Spleen (tissue), 11 donors: ENCODE data around the gene CA12. TPM values are rescaled to one million over a fixed set of nuclear protein-coding genes. Genes with fewer than 3 reads are reported as not detected.

Experiments
- DNase-seq: peaks from one replicate; pipeline ENCODE4 v3.0.0-alpha.2; 2020
- H3K27ac ChIP-seq, 8 donors: fragments of 200-600 bp; sonication (generic) in 7 of 8; 1 replicate in 4 of 8; 2 replicates in 4 of 8; pipeline versions ENCODE4 v1.5.0 to v1.8.0; 2016 to 2021; ENCODE audit warnings: inconsistent platforms in 4 of 8, mild to moderate bottlenecking in 4 of 8, moderate library complexity in 1 of 8
- H3K27me3 ChIP-seq, 7 donors: fragments of 200-600 bp; sonication (generic) in 6 of 7; replicated peaks in 1 of 7; 1 replicate in 4 of 7; 2 replicates in 3 of 7; pipeline versions ENCODE4 v1.5.0 to v1.8.0; 2016 to 2021; ENCODE audit warnings: inconsistent platforms in 3 of 7, mild to moderate bottlenecking in 1 of 7
- H3K36me3 ChIP-seq, 6 donors: fragments of 200-600 bp; sonication (generic) in 5 of 6; 1 replicate in 4 of 6; 2 replicates in 2 of 6; pipeline versions ENCODE4 v1.5.0 to v1.8.0; 2016 to 2021; ENCODE audit warnings: inconsistent platforms in 2 of 6
- H3K4me1 ChIP-seq, 6 donors: fragments of 200-600 bp; sonication (generic) in 5 of 6; 1 replicate in 3 of 6; 2 replicates in 3 of 6; pipeline versions ENCODE4 v1.5.0 to v1.8.0; 2016 to 2021; ENCODE audit warnings: inconsistent platforms in 3 of 6
- H3K4me3 ChIP-seq, 8 donors: fragments of 200-600 bp; sonication (generic) in 7 of 8; 1 replicate in 4 of 8; 2 replicates in 4 of 8; pipeline versions ENCODE4 v1.5.0 to v1.8.0; 2016 to 2021; ENCODE audit warnings: inconsistent platforms in 4 of 8, mild to moderate bottlenecking in 4 of 8, moderate library complexity in 2 of 8
- H3K9me3 ChIP-seq, 8 donors: fragments of 200-600 bp; sonication (generic) in 7 of 8; 1 replicate in 4 of 8; 2 replicates in 4 of 8; pipeline versions ENCODE4 v1.5.0 to v1.8.0; 2016 to 2021; ENCODE audit warnings: inconsistent platforms in 4 of 8
- POLR2A ChIP-seq, 3 donors: fragments of 450-650 bp; IDR thresholded peaks; one replicate each; pipeline ENCODE4 v1.5.1; 2017; ENCODE audit warnings: antibody characterized with exemption in 3 of 3, mild to moderate bottlenecking in 1 of 3
- POLR2AphosphoS5 ChIP-seq, 3 donors: sonication (generic); formaldehyde crosslinking; IDR thresholded peaks; one replicate each; pipeline ENCODE4 v1.5.1; 2017; ENCODE audit warnings: antibody characterized with exemption in 3 of 3
- WGBS, 5 donors: extraction: QIAGEN DNeasy Blood & Tissue Kit in 3 of 5; methylation state at CpG; one replicate each; pipeline versions ENCODE4 v1.1.5 to v1.1.7; 2013 to 2018; 5-methylcytosine and 5-hydroxymethylcytosine counted together
- intact Hi-C: fragments of 100-400 bp; cut with DNase I; formaldehyde crosslinking; loops from one replicate; pipeline ENCODE4 v1.15.0; 2023; ENCODE audit warnings: low total_unique reads
- polyA plus RNA-seq, 3 donors: library from polyadenylated mRNA; stranded (reverse); fragments of 200-250 nt; gene quantifications; one replicate each; pipeline ENCODE4 v1.2.1, GENCODE V29; 2013
- total RNA-seq, 7 donors: library from RNA; depleted of rRNA in 3 of 7; stranded (reverse); fragments of >200 nt in 3 of 7; fragmentation: NEBNext Ultra II Directional in 4 of 7; extraction: Animal tissue kit (Norgen Biotek cat#: 25700) in 4 of 7; gene quantifications; one replicate each; pipeline versions ENCODE4 v1.1.0 to v1.2.1, GENCODE V29; 2016 to 2021
- TF ChIP-seq, protein P1 (sequence below), 11 experiments: fragments of 200-600 bp in 7 of 11; fragments of 450-650 bp in 4 of 11; sonication (generic) in 4 of 11; IDR thresholded peaks in 8 of 11; conservative IDR thresholded peaks in 3 of 11; 1 replicate in 7 of 11; 2 replicates in 4 of 11; pipeline versions ENCODE4 v1.4.0 to v1.8.0; 2016 to 2021; ENCODE audit warnings: antibody characterized with exemption in 11 of 11, inconsistent platforms in 4 of 11, mild to moderate bottlenecking in 1 of 11
- donor health status: healthy with polysubstance abuse.
- donor health status: DM: no; HTN: no; CAD: no; lungs with moderate emphysema.
- donor health status: DM: no; HTN: no; CAD: no.
- donor health status: Bipolar disorder and iron deficiency.
- donor health status: healthy.
- donor health status: DM: no; HTN: no; CAD: no.
- donor health status: DM: yes; HTN: yes; CAD: no.

CA12 gene
- total and polyA plus RNA-seq, 10 donors, result 0.02 to 3.3 (median 0.42) TPM

- Histone ChIP-seq H3K4me3 (no peak overlapping the region), H3K27ac (no peak overlapping the region), H3K27me3 (no peaks in the 10 kb centered on the region), H3K9me3 (no peaks in the 10 kb centered on the region), H3K36me3 (no peaks in the 10 kb centered on the region), H3K4me1 (no peaks in the 10 kb centered on the region)
- TF ChIP-seq POLR2AphosphoS5 (IDR thresholded peaks at IDR 0.05) (no peak), POLR2A (IDR thresholded peaks at IDR 0.05) (no peak)
- TF ChIP-seq, protein P1, sequence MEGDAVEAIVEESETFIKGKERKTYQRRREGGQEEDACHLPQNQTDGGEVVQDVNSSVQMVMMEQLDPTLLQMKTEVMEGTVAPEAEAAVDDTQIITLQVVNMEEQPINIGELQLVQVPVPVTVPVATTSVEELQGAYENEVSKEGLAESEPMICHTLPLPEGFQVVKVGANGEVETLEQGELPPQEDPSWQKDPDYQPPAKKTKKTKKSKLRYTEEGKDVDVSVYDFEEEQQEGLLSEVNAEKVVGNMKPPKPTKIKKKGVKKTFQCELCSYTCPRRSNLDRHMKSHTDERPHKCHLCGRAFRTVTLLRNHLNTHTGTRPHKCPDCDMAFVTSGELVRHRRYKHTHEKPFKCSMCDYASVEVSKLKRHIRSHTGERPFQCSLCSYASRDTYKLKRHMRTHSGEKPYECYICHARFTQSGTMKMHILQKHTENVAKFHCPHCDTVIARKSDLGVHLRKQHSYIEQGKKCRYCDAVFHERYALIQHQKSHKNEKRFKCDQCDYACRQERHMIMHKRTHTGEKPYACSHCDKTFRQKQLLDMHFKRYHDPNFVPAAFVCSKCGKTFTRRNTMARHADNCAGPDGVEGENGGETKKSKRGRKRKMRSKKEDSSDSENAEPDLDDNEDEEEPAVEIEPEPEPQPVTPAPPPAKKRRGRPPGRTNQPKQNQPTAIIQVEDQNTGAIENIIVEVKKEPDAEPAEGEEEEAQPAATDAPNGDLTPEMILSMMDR (IDR thresholded peaks at IDR 0.05 in 8 of 11, conservative IDR thresholded peaks at IDR 0.05 in 3 of 11), result no peak
- no peak for DNase-seq
- intact Hi-C loops, result no loop called here
- WGBS, 5 donors, result 92 to 97% (median 96%) methylated on average over 5 of the region's 5 CpGs
Measured at GRCh38 chr15:63329567-63330350, 51.9 kb downstream of the CA12 start.

DNA sequence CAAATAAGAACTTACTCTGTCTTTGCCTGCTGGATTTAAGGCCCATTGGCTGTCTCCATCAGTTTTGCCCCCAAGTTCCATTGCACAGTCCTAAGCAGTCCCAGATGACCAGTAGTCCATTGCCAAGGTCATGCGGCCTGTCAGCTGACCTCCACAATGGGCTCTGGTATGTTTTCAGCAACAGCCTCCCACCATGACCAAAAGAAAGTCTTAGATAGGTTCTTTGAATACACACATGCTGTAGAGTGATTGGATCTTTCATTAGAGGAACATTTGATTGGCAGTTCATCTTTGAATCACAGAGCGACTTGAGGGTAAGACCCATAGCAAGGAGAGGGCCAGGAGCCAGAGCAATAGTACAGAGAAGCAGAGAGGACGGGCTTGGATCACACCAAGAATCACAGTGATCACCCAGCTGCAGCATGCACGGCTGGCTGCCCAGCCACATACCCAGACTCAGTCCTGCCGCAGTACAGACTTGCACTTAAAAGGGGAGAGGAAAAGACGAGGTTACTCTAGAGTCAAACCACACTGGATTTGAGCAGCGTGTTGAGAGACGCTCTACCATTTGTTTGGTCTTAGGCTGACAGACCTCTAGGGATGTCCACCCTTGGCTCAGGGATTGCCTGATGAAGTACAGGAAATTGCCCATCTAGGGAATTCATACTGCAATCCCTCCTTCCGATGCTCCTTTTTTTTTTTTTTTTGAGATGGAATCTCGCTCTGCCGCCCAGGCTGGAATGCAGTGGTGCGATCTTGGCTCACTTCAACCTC lies 53.8 kb downstream of the CA12 start:
- 70 to 82% (median 72%) methylated on average over 12 of the region's 12 CpGs for WGBS, 5 donors
- no peak overlapping the region for H3K27ac ChIP-seq

DNA sequence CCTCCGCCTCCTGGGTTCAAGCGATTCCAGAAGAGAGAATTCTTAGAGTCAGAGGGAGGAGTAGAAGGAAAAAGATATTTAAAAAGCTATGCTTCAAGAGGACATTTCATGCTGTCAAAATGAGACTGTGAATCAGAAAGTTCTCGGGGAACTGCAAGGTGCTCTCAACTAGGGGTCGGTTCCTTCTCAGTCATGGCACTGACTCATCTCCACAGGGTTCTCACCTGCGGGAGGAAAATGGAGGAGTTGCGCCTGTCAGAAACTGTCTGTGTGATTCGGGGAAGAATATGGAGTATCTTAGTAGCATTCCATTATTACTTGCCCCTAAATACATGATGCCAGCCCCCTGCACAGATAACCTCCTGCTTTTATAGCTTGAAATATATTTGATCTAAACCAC lies 56.9 kb downstream of the CA12 start:
- Histone ChIP-seq H3K27ac (no peak overlapping the region), H3K36me3 (no peaks in the 10 kb centered on the region), H3K4me1 (peaks cover 0 to 5% (median 0%) of the 10 kb centered on the region in 6 donors), H3K4me3 (no peak overlapping the region), H3K9me3 (no peaks in the 10 kb centered on the region), H3K27me3 (no peaks in the 10 kb centered on the region)
- TF ChIP-seq POLR2A (IDR thresholded peaks at IDR 0.05) (no peak), POLR2AphosphoS5 (IDR thresholded peaks at IDR 0.05) (no peak)
- TF ChIP-seq, protein P1 (IDR thresholded peaks at IDR 0.05 in 8 of 11, conservative IDR thresholded peaks at IDR 0.05 in 3 of 11), result no peak
- no peak for DNase-seq
- WGBS, 5 donors, result 73 to 84% (median 80%) methylated on average over 7 of the region's 7 CpGs
- intact Hi-C loops, result no loop called here

More for the DNA sequence above, 53.8 kb downstream of the CA12 start:
- Histone ChIP-seq H3K4me3 (no peak overlapping the region), H3K27me3 (no peaks in the 10 kb centered on the region), H3K4me1 (peaks cover 0 to under 1% (median 0%) of the 10 kb centered on the region in 6 donors), H3K36me3 (no peaks in the 10 kb centered on the region), H3K9me3 (no peaks in the 10 kb centered on the region)
- intact Hi-C loops, result no loop called here
- TF ChIP-seq POLR2AphosphoS5 (IDR thresholded peaks at IDR 0.05) (no peak), POLR2A (IDR thresholded peaks at IDR 0.05) (no peak)
- TF ChIP-seq, protein P1 (IDR thresholded peaks at IDR 0.05 in 8 of 11, conservative IDR thresholded peaks at IDR 0.05 in 3 of 11), result no peak
- no peak for DNase-seq
